Measurements from ENCODE around the gene RNFT2.
"Not testable (repeated sequence)": the region's sequence is repeated elsewhere in the genome, so short reads cannot be mapped to it uniquely, and the experiment has no call there.

The RNFT2 gene

GRCh38 chr12:116727261-116727660 lies 10.9 kb upstream of the RNFT2 start:
- WGBS, result 91% methylated on average over 3 of the region's 3 CpGs
- H3K27ac ChIP-seq (ENCODE audit: low read depth, low read length), result no peak overlapping the region
- no peak overlapping the region for H3K9ac ChIP-seq (ENCODE audit: low read depth, low read length)
- no peaks in the 10 kb centered on the region for H3K27me3 ChIP-seq (ENCODE audit: insufficient read depth, low read length)
- no peak overlapping the region for H3K4me3 ChIP-seq (ENCODE audit: low read length)
- peaks cover 8% of the 10 kb centered on the region for H3K36me3 ChIP-seq (ENCODE audit: insufficient read depth, low read length)
- no peaks in the 10 kb centered on the region for H3K9me3 ChIP-seq (ENCODE audit: insufficient read depth, low read depth, low read length)
- H3K4me1 ChIP-seq (ENCODE audit: insufficient read depth, low read length), result 0 out of 2 replicates have a peak, but pooled peaks cover 6% of the 10 kb centered on the region

GRCh38 chr12:116727891-116728290 lies 10.2 kb upstream of the RNFT2 start:
- no peaks in the 10 kb centered on the region for H3K9me3 ChIP-seq (ENCODE audit: insufficient read depth, low read depth, low read length)
- no peaks in the 10 kb centered on the region for H3K27me3 ChIP-seq (ENCODE audit: insufficient read depth, low read length)
- WGBS, result 76% methylated on average over 6 of the region's 6 CpGs
- no peak overlapping the region for H3K4me3 ChIP-seq (ENCODE audit: low read length)
- no peak overlapping the region for H3K27ac ChIP-seq (ENCODE audit: low read depth, low read length)
- H3K36me3 ChIP-seq (ENCODE audit: insufficient read depth, low read length), result peaks cover 2% of the 10 kb centered on the region; the same call in 1 of the 2 replicates
- H3K9ac ChIP-seq (ENCODE audit: low read depth, low read length), result no peak overlapping the region
- H3K4me1 ChIP-seq (ENCODE audit: insufficient read depth, low read length), result 0 out of 2 replicates have a peak, but pooled peaks cover 6% of the 10 kb centered on the region

DNA sequence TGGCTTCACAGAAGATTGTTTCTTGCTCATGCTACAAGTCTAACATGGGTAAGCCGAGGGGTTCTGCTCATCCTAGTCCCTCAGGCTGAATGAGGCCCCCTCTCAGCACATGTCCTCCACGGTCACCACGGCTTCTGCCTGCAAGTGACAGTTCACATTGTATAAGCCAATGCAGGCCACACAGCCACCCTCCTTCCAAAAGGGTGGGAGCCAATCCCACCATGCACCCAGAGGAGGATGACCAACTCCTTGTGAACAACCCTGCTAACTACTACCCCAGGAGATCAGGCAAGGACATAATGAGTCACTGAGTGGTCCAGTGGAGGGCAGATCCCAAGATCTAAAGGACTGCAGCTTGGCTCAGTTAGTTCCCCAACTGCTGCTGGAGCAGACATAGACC lies 6.3 kb upstream of the RNFT2 start:
- 96% methylated on average over 3 of the region's 3 CpGs for WGBS
- no peak overlapping the region for H3K27ac ChIP-seq (ENCODE audit: low read depth, low read length)
- no peaks in the 10 kb centered on the region for H3K27me3 ChIP-seq (ENCODE audit: insufficient read depth, low read length)
- peaks cover 9% of the 10 kb centered on the region; the same call in 1 of the 2 replicates for H3K4me1 ChIP-seq (ENCODE audit: insufficient read depth, low read length)
- H3K36me3 ChIP-seq (ENCODE audit: insufficient read depth, low read length), result peaks cover 14% of the 10 kb centered on the region
- H3K4me3 ChIP-seq (ENCODE audit: low read length), result no peak overlapping the region
- H3K9me3 ChIP-seq (ENCODE audit: insufficient read depth, low read depth, low read length), result no peaks in the 10 kb centered on the region
- no peak overlapping the region for H3K9ac ChIP-seq (ENCODE audit: low read depth, low read length)

GRCh38 chr12:116734156-116734768 lies 3.9 kb upstream of the RNFT2 start:
- no peak overlapping the region for H3K27ac ChIP-seq (ENCODE audit: low read depth, low read length)
- H3K36me3 ChIP-seq (ENCODE audit: insufficient read depth, low read length), result peaks cover 14% of the 10 kb centered on the region
- no peak overlapping the region for H3K9ac ChIP-seq (ENCODE audit: low read depth, low read length)
- H3K27me3 ChIP-seq (ENCODE audit: insufficient read depth, low read length), result no peaks in the 10 kb centered on the region
- 94% methylated on average over 5 of the region's 5 CpGs for WGBS
- H3K4me3 ChIP-seq (ENCODE audit: low read length), result no peak overlapping the region
- no peaks in the 10 kb centered on the region for H3K9me3 ChIP-seq (ENCODE audit: insufficient read depth, low read depth, low read length)
- H3K4me1 ChIP-seq (ENCODE audit: insufficient read depth, low read length), result peaks cover 13% of the 10 kb centered on the region; the same call in 1 of the 2 replicates

- Histone ChIP-seq H3K36me3 (ENCODE audit: insufficient read depth, low read length) (peaks cover 14% of the 10 kb centered on the region), H3K27me3 (ENCODE audit: insufficient read depth, low read length) (no peaks in the 10 kb centered on the region), H3K9me3 (ENCODE audit: insufficient read depth, low read depth, low read length) (no peaks in the 10 kb centered on the region), H3K4me3 (ENCODE audit: low read length) (no peak overlapping the region), H3K9ac (ENCODE audit: low read depth, low read length) (no peak overlapping the region), H3K27ac (ENCODE audit: low read depth, low read length) (no peak overlapping the region), H3K4me1 (ENCODE audit: insufficient read depth, low read length) (peaks cover 13% of the 10 kb centered on the region; the same call in 1 of the 2 replicates)
- WGBS, result 94% methylated on average over 10 of the region's 10 CpGs
These were observed 3.0 kb upstream of the RNFT2 start for GRCh38 chr12:116735084-116735483.

GRCh38 chr12:116735951-116736599 lies 2.0 kb upstream of the RNFT2 start:
- Histone ChIP-seq H3K27me3 (ENCODE audit: insufficient read depth, low read length) (no peaks in the 10 kb centered on the region), H3K27ac (ENCODE audit: low read depth, low read length) (no peak overlapping the region), H3K36me3 (ENCODE audit: insufficient read depth, low read length) (peaks cover 21% of the 10 kb centered on the region), H3K4me3 (ENCODE audit: low read length) (peak overlapping the region; percentile 90), H3K4me1 (ENCODE audit: insufficient read depth, low read length) (peaks cover 13% of the 10 kb centered on the region; the same call in 1 of the 2 replicates), H3K9ac (ENCODE audit: low read depth, low read length) (no peak overlapping the region), H3K9me3 (ENCODE audit: insufficient read depth, low read depth, low read length) (no peaks in the 10 kb centered on the region)
- WGBS, result 77% methylated on average over 6 of the region's 9 CpGs

- WGBS, result 1% methylated on average over 24 of the region's 24 CpGs
- no peak overlapping the region for H3K27ac ChIP-seq (ENCODE audit: low read depth, low read length)
These were observed 947 bp upstream of the RNFT2 start for GRCh38 chr12:116736962-116737773.

GRCh38 chr12:116739381-116739887 lies 1.3 kb downstream of the RNFT2 start:
- Histone ChIP-seq H3K27me3 (ENCODE audit: insufficient read depth, low read length) (no peaks in the 10 kb centered on the region), H3K36me3 (ENCODE audit: insufficient read depth, low read length) (peaks cover 41% of the 10 kb centered on the region), H3K27ac (ENCODE audit: low read depth, low read length) (no peak overlapping the region), H3K4me3 (ENCODE audit: low read length) (no peak overlapping the region), H3K9me3 (ENCODE audit: insufficient read depth, low read depth, low read length) (no peaks in the 10 kb centered on the region), H3K9ac (ENCODE audit: low read depth, low read length) (no peak overlapping the region), H3K4me1 (ENCODE audit: insufficient read depth, low read length) (peaks cover 13% of the 10 kb centered on the region; the same call in 1 of the 2 replicates)
- WGBS, result 96% methylated on average over 7 of the region's 7 CpGs

More at GRCh38 chr12:116736962-116737773, 947 bp upstream of the RNFT2 start:
- peaks cover 28% of the 10 kb centered on the region for H3K36me3 ChIP-seq (ENCODE audit: insufficient read depth, low read length)
- H3K27me3 ChIP-seq (ENCODE audit: insufficient read depth, low read length), result no peaks in the 10 kb centered on the region
- no peaks in the 10 kb centered on the region for H3K9me3 ChIP-seq (ENCODE audit: insufficient read depth, low read depth, low read length)
- peak overlapping the region; percentile 90 for H3K4me3 ChIP-seq (ENCODE audit: low read length)
- H3K4me1 ChIP-seq (ENCODE audit: insufficient read depth, low read length), result peaks cover 13% of the 10 kb centered on the region; the same call in 1 of the 2 replicates
- peak overlapping the region; percentile 79 for H3K9ac ChIP-seq (ENCODE audit: low read depth, low read length)

DNA sequence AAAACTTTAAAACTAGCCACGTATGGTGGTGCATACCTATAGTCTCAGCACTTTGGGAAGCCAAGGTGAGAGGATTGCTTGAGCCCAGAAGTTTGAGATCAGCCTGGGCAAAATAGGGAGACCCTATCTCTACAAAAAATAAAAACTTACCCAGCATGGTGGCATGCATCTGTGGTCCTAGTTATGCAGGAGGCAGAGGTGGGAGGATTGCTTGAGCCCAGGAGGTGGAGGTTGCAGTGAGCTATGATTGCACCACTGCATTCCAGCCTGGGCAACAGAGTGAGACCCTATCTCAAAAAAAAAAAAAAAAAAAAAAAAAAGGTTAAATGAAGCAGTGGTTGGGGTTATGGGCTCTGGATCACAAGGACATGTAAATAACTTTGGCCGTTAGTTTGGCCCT lies 4.7 kb downstream of the RNFT2 start:
- not testable (repeated sequence) for H3K9me3 ChIP-seq (ENCODE audit: insufficient read depth, low read depth, low read length); H3K27ac ChIP-seq (ENCODE audit: low read depth, low read length); H3K9ac ChIP-seq (ENCODE audit: low read depth, low read length); H3K4me3 ChIP-seq (ENCODE audit: low read length); H3K27me3 ChIP-seq (ENCODE audit: insufficient read depth, low read length); H3K4me1 ChIP-seq (ENCODE audit: insufficient read depth, low read length)
- 92% methylated on average over 1 of the region's 2 CpGs for WGBS
- peaks cover 37% of the 10 kb centered on the region for H3K36me3 ChIP-seq (ENCODE audit: insufficient read depth, low read length)

GRCh38 chr12:116744766-116745165 lies 6.7 kb downstream of the RNFT2 start:
- no peaks in the 10 kb centered on the region for H3K27me3 ChIP-seq (ENCODE audit: insufficient read depth, low read length)
- WGBS, result 93% methylated on average over 3 of the region's 3 CpGs
- no peak overlapping the region for H3K4me3 ChIP-seq (ENCODE audit: low read length)
- no peak overlapping the region for H3K9ac ChIP-seq (ENCODE audit: low read depth, low read length)
- H3K27ac ChIP-seq (ENCODE audit: low read depth, low read length), result no peak overlapping the region
- H3K9me3 ChIP-seq (ENCODE audit: insufficient read depth, low read depth, low read length), result no peaks in the 10 kb centered on the region
- H3K36me3 ChIP-seq (ENCODE audit: insufficient read depth, low read length), result peaks cover 44% of the 10 kb centered on the region
- H3K4me1 ChIP-seq (ENCODE audit: insufficient read depth, low read length), result no peaks in the 10 kb centered on the region

DNA sequence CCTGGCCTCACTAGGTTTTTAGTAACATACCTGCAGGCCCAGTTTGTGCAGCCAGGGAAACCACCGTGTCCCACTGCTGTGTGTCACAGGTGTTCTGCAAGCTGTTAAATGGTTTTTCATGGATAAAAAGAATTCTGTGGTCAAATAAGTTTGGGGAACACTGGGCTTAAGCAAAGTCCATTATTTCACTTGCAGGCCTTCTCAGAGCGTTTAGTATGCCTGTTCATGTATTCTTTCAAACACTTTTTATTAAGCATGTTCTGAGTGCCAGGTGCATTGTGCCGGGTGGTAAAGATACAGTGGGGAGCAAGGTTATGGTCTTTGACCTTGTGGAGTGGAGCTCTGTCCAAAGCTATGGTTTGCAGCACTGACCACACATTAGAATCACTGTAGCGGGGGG lies 7.4 kb downstream of the RNFT2 start:
- Histone ChIP-seq H3K4me3 (ENCODE audit: low read length) (no peak overlapping the region), H3K27me3 (ENCODE audit: insufficient read depth, low read length) (no peaks in the 10 kb centered on the region), H3K9me3 (ENCODE audit: insufficient read depth, low read depth, low read length) (no peaks in the 10 kb centered on the region), H3K27ac (ENCODE audit: low read depth, low read length) (no peak overlapping the region), H3K9ac (ENCODE audit: low read depth, low read length) (no peak overlapping the region), H3K36me3 (ENCODE audit: insufficient read depth, low read length) (peaks cover 48% of the 10 kb centered on the region), H3K4me1 (ENCODE audit: insufficient read depth, low read length) (no peaks in the 10 kb centered on the region)
- WGBS, result 92% methylated on average over 4 of the region's 4 CpGs
